Loucy (cell line): Measurements from ENCODE around the gene SP2.

Experiments
- H2AFZ ChIP-seq: fragments of 200-600 bp; sonication (generic); 2 replicates; pipeline ENCODE4 v1.6.0; 2016; ENCODE audit warnings: antibody characterized with exemption, mild to moderate bottlenecking, low read length, moderate library complexity
- H3F3A ChIP-seq: fragments of 200-600 bp; 2 replicates; pipeline ENCODE4 v1.6.0; 2016; ENCODE audit warnings: antibody characterized with exemption, low read depth, mild to moderate bottlenecking
- H3K27me3 ChIP-seq: fragments of 200-600 bp; sonication (generic); 2 replicates; pipeline ENCODE4 v1.6.1; 2014; ENCODE audit warnings: low read length, mild to moderate bottlenecking; ENCODE audit not compliant: insufficient read depth, poor library complexity, severe bottlenecking
- H3K36me3 ChIP-seq: fragments of 200-600 bp; sonication (generic); 2 replicates; pipeline ENCODE4 v1.6.1; 2016; ENCODE audit warnings: low read length; ENCODE audit not compliant: insufficient read depth
- H3K4me1 ChIP-seq: fragments of 200-600 bp; sonication (generic); 2 replicates; pipeline ENCODE4 v1.5.1; 2014; ENCODE audit warnings: low read length, mild to moderate bottlenecking; ENCODE audit not compliant: insufficient read depth, poor library complexity, severe bottlenecking
- H3K4me2 ChIP-seq: fragments of 200-600 bp; sonication (generic); 2 replicates; pipeline ENCODE4 v1.6.0; 2014; ENCODE audit warnings: antibody characterized with exemption, low read length, low read depth, mild to moderate bottlenecking; ENCODE audit not compliant: poor library complexity, severe bottlenecking
- H3K4me3 ChIP-seq: fragments of 200-600 bp; sonication (generic); 2 replicates; pipeline ENCODE4 v1.5.1; 2014; ENCODE audit warnings: low read length, mild to moderate bottlenecking, mixed read lengths; ENCODE audit not compliant: poor library complexity, severe bottlenecking
- H3K79me2 ChIP-seq: fragments of 200-600 bp; sonication (generic); 2 replicates; pipeline ENCODE4 v1.6.1; 2014; ENCODE audit warnings: low read length; ENCODE audit not compliant: insufficient read depth
- H3K9ac ChIP-seq: fragments of 200-600 bp; sonication (generic); 2 replicates; pipeline ENCODE4 v1.6.0; 2014; ENCODE audit warnings: mild to moderate bottlenecking, low read depth, low read length, moderate library complexity; ENCODE audit not compliant: poor library complexity, severe bottlenecking
- H3K9me2 ChIP-seq: fragments of 200-600 bp; sonication (generic); replicated peaks from 2 replicates; pipeline ENCODE4 v1.6.1; 2016; ENCODE audit warnings: low read depth, low read length, mixed read lengths
- H3K9me3 ChIP-seq: fragments of 200-600 bp; sonication (generic); 2 replicates; pipeline ENCODE4 v1.6.1; 2014; ENCODE audit warnings: mild to moderate bottlenecking, antibody characterized with exemption, low read length, low read depth; ENCODE audit not compliant: insufficient read depth
- H4K20me1 ChIP-seq: fragments of 200-600 bp; sonication (generic); 2 replicates; pipeline ENCODE4 v1.6.0; 2014; ENCODE audit warnings: antibody characterized with exemption, low read length, mild to moderate bottlenecking; ENCODE audit not compliant: insufficient read depth, poor library complexity, severe bottlenecking
- CTCF ChIP-seq: fragments of 200-600 bp; sonication (generic); conservative IDR thresholded peaks from 2 replicates; pipeline ENCODE4 v1.5.1; 2014; ENCODE audit warnings: mild to moderate bottlenecking, antibody characterized with exemption, low read length
- EZH2phosphoT487 ChIP-seq: fragments of 200-600 bp; IDR thresholded peaks from 2 replicates; pipeline ENCODE4 v1.6.1; 2018; ENCODE audit warnings: antibody characterized with exemption, mild to moderate bottlenecking, moderate library complexity, borderline replicate concordance

Gene SP2

GRCh38 chr17:47941246-47942095, 45.4 kb downstream of the SP2 start, which contains the start of gene PNPO:
Gene PNPO (plus strand): TSS chr17:47941571. CDS start chr17:47941676, 105 bp downstream.
- Histone ChIP-seq H3K9me3 (no peaks in the 10 kb centered on the region), H4K20me1 (no peaks in the 10 kb centered on the region), H3K4me1 (peaks cover 17% of the 10 kb centered on the region), H3K4me2 (peak within 1 kb of the TSS; percentile 86), H3K79me2 (peaks cover 12% of the 10 kb centered on the region), H3K9me2 (no peaks in the 10 kb centered on the region), H3K36me3 (no peaks in the 10 kb centered on the region), H3K4me3 (peak within 1 kb of the TSS; percentile 80), H3K9ac (peak within 1 kb of the TSS; percentile 75), H3F3A (no peaks in the 10 kb centered on the region), H3K27me3 (no peaks in the 10 kb centered on the region), H2AFZ (peak within 1 kb of the TSS; percentile 82)
- TF ChIP-seq EZH2phosphoT487 = no peak

DNA sequence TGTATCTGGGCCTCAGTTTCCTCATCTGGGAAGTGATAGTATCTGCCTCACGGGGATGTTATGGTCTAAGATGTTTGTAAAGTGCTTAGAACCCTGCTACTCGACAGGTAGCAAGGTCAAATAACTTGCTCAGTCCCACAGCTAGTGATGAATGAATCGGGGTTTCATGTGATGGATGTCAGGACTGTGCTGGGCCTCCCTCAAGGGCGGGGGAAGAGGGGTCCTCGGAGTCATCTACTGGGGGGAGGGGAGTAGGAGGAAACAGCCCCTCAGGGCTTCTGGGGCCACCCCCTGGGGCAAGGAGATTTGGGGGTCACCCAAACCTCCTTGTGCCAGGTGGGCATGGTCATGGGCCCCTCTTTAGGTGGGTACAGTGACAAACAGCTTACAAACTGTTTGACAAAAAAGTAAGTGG, 46.1 kb downstream of the SP2 start:
- Histone ChIP-seq H3K27me3 (no peaks in the 10 kb centered on the region), H4K20me1 (no peaks in the 10 kb centered on the region), H3K36me3 (no peaks in the 10 kb centered on the region), H3K9ac (peak overlapping the region; percentile 75), H3K4me1 (peaks cover 18% of the 10 kb centered on the region), H3K9me2 (no peaks in the 10 kb centered on the region), H3F3A (no peaks in the 10 kb centered on the region), H2AFZ (peak overlapping the region; percentile 82), H3K4me2 (peak overlapping the region; percentile 86), H3K9me3 (no peaks in the 10 kb centered on the region), H3K4me3 (peak overlapping the region; percentile 80), H3K79me2 (peaks cover 12% of the 10 kb centered on the region)
- TF ChIP-seq CTCF = no peak
- TF ChIP-seq EZH2phosphoT487 = no peak

DNA sequence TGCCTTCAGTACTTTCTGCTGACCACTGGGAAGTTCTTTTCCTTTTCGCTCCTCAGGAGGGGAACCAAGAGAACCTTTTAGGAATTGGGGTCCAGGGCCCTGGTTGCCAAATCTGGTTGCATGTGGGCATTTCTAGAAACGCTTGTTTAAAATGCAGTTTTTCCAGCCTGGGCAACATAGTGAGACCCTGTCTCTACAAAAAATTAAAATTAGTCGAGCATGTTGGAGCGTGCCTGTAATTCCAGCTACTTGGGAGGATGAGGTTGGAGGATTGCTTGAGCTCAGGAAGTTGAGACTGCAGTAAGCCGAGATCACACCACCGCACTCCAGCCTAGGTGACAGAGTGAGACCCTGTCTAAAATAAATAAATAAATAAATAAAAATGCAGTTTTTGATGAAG, 46.5 kb downstream of the SP2 start:
- no peaks in the 10 kb centered on the region for H3K9me2 ChIP-seq
- no peaks in the 10 kb centered on the region for H4K20me1 ChIP-seq
- H3K4me3 ChIP-seq = peak overlapping the region; percentile 80
- H3K9ac ChIP-seq = peak overlapping the region; percentile 75
- peaks cover 12% of the 10 kb centered on the region for H3K79me2 ChIP-seq
- no peaks in the 10 kb centered on the region for H3F3A ChIP-seq
- H3K9me3 ChIP-seq = no peaks in the 10 kb centered on the region
- H3K4me1 ChIP-seq = peaks cover 20% of the 10 kb centered on the region
- no peaks in the 10 kb centered on the region for H3K36me3 ChIP-seq
- H3K4me2 ChIP-seq = peak overlapping the region; percentile 86
- TF ChIP-seq CTCF = no peak
- TF ChIP-seq EZH2phosphoT487 = no peak
- no peak overlapping the region for H2AFZ ChIP-seq
- H3K27me3 ChIP-seq = no peaks in the 10 kb centered on the region
